KMS-11 (cell line): Measurements from ENCODE around the gene CDK6.
A peak's percentile ranks its signal among the peaks of the same experiment; 100 is the strongest.

Source experiments
- H2AFZ ChIP-seq: fragments of 200-600 bp; sonication (generic); 2 replicates; pipeline ENCODE4 v1.6.1; 2016; ENCODE audit warnings: antibody characterized with exemption, mixed run types, low read depth
- H3K27ac ChIP-seq: fragments of 200-600 bp; sonication (generic); 2 replicates; pipeline ENCODE4 v1.6.1; 2016; ENCODE audit warnings: mild to moderate bottlenecking, mixed run types
- H3K27me3 ChIP-seq: fragments of 200-600 bp; sonication (generic); 2 replicates; pipeline ENCODE4 v1.6.1; 2017; ENCODE audit warnings: mild to moderate bottlenecking, low read depth, mixed run types, moderate library complexity; ENCODE audit not compliant: insufficient read depth
- H3K36me3 ChIP-seq: fragments of 200-600 bp; sonication (generic); 2 replicates; pipeline ENCODE4 v1.6.1; 2017; ENCODE audit warnings: mild to moderate bottlenecking, mixed run types; ENCODE audit not compliant: insufficient read depth
- H3K4me1 ChIP-seq: fragments of 200-600 bp; sonication (generic); 2 replicates; pipeline ENCODE4 v1.6.1; 2016; ENCODE audit warnings: mild to moderate bottlenecking, low read depth, mixed run types; ENCODE audit not compliant: poor library complexity, severe bottlenecking
- H3K4me2 ChIP-seq: fragments of 200-600 bp; sonication (generic); 2 replicates; pipeline ENCODE4 v1.7.0; 2016; ENCODE audit warnings: mild to moderate bottlenecking, mixed run types
- H3K4me3 ChIP-seq: fragments of 200-600 bp; sonication (generic); IDR thresholded peaks from 2 replicates; pipeline ENCODE4 v1.6.1; 2017; ENCODE audit warnings: low read depth, low read length, mixed read lengths; ENCODE audit not compliant: insufficient read depth
- H3K79me2 ChIP-seq: fragments of 200-600 bp; sonication (generic); 2 replicates; pipeline ENCODE4 v1.6.1; 2016; ENCODE audit warnings: low read depth, mixed run types; ENCODE audit not compliant: insufficient read depth
- H3K9ac ChIP-seq: fragments of 200-600 bp; sonication (generic); 2 replicates; pipeline ENCODE4 v1.6.1; 2016; ENCODE audit warnings: mild to moderate bottlenecking, mixed run types
- H4K20me1 ChIP-seq: fragments of 200-600 bp; sonication (generic); 2 replicates; pipeline ENCODE4 v1.6.1; 2016; ENCODE audit warnings: mild to moderate bottlenecking, mixed run types; ENCODE audit not compliant: insufficient read depth
- TF ChIP-seq, protein P1 (sequence below): fragments of 200-600 bp; sonication (generic); conservative IDR thresholded peaks from 2 replicates; pipeline ENCODE4 v1.6.1; 2017; ENCODE audit warnings: low read depth, mild to moderate bottlenecking, antibody characterized with exemption, low read length, moderate library complexity, mixed read lengths

The CDK6 gene

DNA sequence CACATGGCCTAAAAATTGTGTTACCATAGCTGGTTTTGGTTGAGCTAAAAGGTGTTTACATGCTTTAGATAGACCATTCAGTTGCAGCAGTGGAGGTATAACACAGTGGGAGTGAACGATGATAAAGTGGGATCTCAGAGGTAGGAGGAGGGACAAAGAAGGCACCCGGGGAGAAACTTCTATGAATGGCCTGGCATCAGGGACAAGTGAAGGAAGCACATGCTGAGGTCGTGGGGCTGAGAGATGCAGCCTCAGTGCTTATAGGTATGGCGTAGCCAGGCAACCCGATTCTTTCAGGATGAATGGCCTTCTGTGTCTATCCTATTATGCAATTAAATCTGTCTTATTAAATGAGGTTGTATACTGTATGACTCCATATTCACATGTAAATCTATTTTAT lies 3.9 kb upstream of the CDK6 start:
- H3K4me3 ChIP-seq = no peak overlapping the region
- H3K27ac ChIP-seq = no peak overlapping the region
- no peaks in the 10 kb centered on the region; the same call in 1 of the 2 replicates for H3K27me3 ChIP-seq
- H4K20me1 ChIP-seq = no peaks in the 10 kb centered on the region
- peaks cover 14% of the 10 kb centered on the region for H3K79me2 ChIP-seq
- H3K36me3 ChIP-seq = no peaks in the 10 kb centered on the region
- H3K9ac ChIP-seq = no peak overlapping the region
- no peak overlapping the region for H2AFZ ChIP-seq
- TF ChIP-seq, protein P1, sequence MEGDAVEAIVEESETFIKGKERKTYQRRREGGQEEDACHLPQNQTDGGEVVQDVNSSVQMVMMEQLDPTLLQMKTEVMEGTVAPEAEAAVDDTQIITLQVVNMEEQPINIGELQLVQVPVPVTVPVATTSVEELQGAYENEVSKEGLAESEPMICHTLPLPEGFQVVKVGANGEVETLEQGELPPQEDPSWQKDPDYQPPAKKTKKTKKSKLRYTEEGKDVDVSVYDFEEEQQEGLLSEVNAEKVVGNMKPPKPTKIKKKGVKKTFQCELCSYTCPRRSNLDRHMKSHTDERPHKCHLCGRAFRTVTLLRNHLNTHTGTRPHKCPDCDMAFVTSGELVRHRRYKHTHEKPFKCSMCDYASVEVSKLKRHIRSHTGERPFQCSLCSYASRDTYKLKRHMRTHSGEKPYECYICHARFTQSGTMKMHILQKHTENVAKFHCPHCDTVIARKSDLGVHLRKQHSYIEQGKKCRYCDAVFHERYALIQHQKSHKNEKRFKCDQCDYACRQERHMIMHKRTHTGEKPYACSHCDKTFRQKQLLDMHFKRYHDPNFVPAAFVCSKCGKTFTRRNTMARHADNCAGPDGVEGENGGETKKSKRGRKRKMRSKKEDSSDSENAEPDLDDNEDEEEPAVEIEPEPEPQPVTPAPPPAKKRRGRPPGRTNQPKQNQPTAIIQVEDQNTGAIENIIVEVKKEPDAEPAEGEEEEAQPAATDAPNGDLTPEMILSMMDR = no peak
- H3K4me2 ChIP-seq = no peak overlapping the region
- H3K4me1 ChIP-seq = peaks cover 17% of the 10 kb centered on the region

DNA sequence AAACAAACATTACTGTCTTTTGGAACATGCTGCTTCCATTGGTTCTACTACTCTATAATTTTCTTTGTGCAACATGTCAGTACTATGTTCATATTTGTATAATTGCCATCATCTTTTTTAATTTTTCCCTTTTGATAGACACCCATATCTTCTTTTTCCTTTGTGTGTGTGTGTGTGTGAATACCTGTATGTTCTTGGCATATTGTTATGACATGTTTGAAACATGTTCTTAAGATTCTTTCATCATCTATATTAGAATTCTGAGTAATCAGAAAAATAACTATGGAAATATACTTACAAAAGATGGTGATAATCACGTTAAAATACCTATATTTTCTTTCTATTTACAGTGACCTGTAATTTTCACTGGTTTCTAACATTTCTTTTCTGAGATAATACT lies 3.5 kb upstream of the CDK6 start:
- H3K36me3 ChIP-seq = no peaks in the 10 kb centered on the region
- peaks cover 17% of the 10 kb centered on the region for H3K4me1 ChIP-seq
- no peaks in the 10 kb centered on the region; the same call in 1 of the 2 replicates for H3K27me3 ChIP-seq
- H3K79me2 ChIP-seq = peaks cover 18% of the 10 kb centered on the region
- TF ChIP-seq, protein P1 = no peak
- no peak overlapping the region for H3K9ac ChIP-seq
- no peaks in the 10 kb centered on the region for H4K20me1 ChIP-seq
- no peak overlapping the region for H3K27ac ChIP-seq
- no peak overlapping the region for H2AFZ ChIP-seq
- no peak overlapping the region for H3K4me2 ChIP-seq
- H3K4me3 ChIP-seq = no peak overlapping the region

DNA sequence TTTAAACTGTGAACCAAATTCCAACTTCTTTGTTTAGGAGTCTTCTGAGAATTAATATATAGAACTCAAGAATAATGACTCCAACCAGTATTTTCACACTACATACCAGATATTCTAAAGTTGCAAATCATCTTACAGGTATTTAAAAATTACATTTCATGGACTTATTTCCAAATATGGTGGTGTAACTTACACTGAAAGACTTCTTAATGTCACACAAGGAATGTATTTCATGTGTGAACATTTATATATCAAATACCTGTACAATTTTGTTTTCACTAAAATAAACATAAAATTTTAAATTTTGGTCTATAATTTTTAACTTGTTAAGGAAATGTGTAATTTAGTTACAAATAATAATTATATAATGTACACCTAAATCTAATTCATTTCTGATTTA lies 2.6 kb upstream of the CDK6 start:
- Histone ChIP-seq H3K4me2 (no peak overlapping the region), H4K20me1 (no peaks in the 10 kb centered on the region), H3K27ac (no peak overlapping the region), H3K36me3 (no peaks in the 10 kb centered on the region), H3K9ac (no peak overlapping the region), H3K79me2 (peaks cover 27% of the 10 kb centered on the region), H3K27me3 (no peaks in the 10 kb centered on the region; the same call in 1 of the 2 replicates), H3K4me3 (no peak overlapping the region), H2AFZ (no peak overlapping the region), H3K4me1 (peaks cover 17% of the 10 kb centered on the region)
- TF ChIP-seq, protein P1 = no peak

DNA sequence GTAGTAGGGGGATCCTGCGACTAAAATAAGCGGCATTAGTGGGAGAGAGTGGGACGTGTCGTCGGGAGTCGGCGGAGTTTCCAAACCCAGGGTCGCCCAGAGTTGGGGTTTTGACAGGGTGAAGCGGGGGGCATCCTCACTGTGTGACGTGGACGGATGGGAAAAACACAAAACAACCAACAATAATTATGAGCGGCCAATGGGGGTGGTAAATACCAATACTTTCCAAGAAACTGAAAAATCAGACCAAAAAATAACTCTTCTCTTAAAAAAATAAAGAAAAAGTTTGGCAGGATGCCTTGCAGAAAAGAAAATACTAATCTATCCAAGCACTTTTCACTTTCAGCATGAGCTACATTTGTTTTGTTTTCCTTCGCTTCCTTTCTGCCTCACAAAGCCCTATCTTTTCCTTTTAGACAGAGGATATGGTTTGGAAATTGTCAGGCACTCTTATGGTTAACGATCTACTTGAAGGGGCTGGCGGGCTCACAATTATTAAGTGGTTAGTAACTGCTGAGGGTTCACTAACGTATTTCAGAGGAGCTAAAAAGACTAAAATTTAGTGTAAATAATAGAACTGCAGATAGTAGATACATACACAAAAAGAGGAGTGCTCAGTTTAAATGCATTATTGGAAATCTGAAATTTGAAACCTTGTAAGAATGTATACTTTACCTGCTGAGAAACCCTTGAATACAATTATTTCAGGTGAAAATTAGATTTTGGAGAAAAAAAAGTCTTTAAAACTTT lies 802 bp upstream of the CDK6 start:
- peak overlapping the region; percentile 93 for H3K27ac ChIP-seq
- peak overlapping the region; percentile 96; the same call in 1 of the 2 replicates for H3K9ac ChIP-seq
- H3K79me2 ChIP-seq = peaks cover 45% of the 10 kb centered on the region

More for the DNA sequence above, 802 bp upstream of the CDK6 start:
- 0 out of 2 replicates have a peak, but pooled peaks cover 6% of the 10 kb centered on the region for H3K36me3 ChIP-seq
- TF ChIP-seq, protein P1 = no peak
- peak overlapping the region; percentile 74 for H3K4me2 ChIP-seq
- H2AFZ ChIP-seq = peak overlapping the region; percentile 51
- no peak overlapping the region for H3K4me3 ChIP-seq
- no peaks in the 10 kb centered on the region; the same call in 1 of the 2 replicates for H3K27me3 ChIP-seq
- H4K20me1 ChIP-seq = no peaks in the 10 kb centered on the region
- peaks cover 17% of the 10 kb centered on the region for H3K4me1 ChIP-seq
